Measurements from ENCODE around the gene GNB5. TPM values are rescaled to one million over a fixed set of nuclear protein-coding genes. Genes with fewer than 3 reads are reported as not detected.

Gene GNB5
- total and polyA plus RNA-seq, 2 of the 13 experiments (the other 11 are each of a cell fraction or from before 2014, with no cell fraction given) = 13.7 to 14.4 TPM

DNA sequence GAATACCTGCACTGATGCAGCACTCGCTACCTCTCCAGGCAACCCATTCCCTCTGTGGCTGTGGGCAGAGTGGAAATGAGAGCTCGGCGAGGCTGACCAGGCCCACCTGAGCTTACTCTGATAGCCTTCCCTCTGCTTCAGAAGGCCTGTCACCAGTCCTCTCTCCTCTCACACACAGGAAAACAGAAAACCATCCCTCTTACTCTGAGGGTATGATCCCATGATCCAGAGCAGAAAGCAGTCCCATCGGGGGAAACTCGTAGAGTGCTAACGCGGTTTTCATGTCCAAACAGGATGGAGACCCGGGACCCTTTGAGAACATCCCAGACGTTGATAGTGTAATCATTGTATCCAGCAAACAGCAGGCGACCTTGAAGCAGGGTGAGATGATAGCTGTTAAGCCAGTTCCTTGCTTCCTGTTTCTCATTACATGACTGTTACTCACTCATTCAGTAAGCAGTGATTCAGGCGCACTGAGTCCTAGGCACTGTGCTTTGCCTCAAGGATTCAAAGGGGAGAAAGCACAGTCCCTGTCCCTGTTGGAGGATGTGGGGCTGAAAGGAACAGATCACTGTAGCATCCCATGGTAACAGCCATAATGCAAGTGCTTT lies 66.8 kb downstream of the GNB5 start (continued):
- TF ChIP-seq AFF4 (CRISPR knock-in tag; IDR thresholded peaks at IDR 0.05) = no peak
- peak; percentile 73 for TF ChIP-seq ZBTB38 (CRISPR knock-in tag; IDR thresholded peaks at IDR 0.05)
- TF ChIP-seq FLYWCH1 (CRISPR knock-in tag; IDR thresholded peaks at IDR 0.05) = no peak
- peak; percentile 55 for TF ChIP-seq FOSL2 (CRISPR knock-in tag; IDR thresholded peaks at IDR 0.05)
- 0 out of 2 replicates have a peak, but pooled peaks have one; percentile 14 for TF ChIP-seq SAP130 (CRISPR knock-in tag; IDR thresholded peaks at IDR 0.05; ENCODE audit: low read depth)
- TF ChIP-seq HMG20A (CRISPR knock-in tag; IDR thresholded peaks at IDR 0.05; ENCODE audit: borderline replicate concordance) = peak; percentile 19; the same call in 1 of the 2 replicates
- TF ChIP-seq ARID5B (CRISPR knock-in tag; IDR thresholded peaks at IDR 0.05) = 0 out of 2 replicates have a peak, but pooled peaks have one; percentile 37
- no peak for TF ChIP-seq SMARCE1 (IDR thresholded peaks at IDR 0.05; ENCODE audit: borderline replicate concordance)
- TF ChIP-seq SOX13 (IDR thresholded peaks at IDR 0.05) = no peak
- peak in 1 of 2 experiments; percentile 21; a peak in 1 of 4 replicates for TF ChIP-seq SOX13 (CRISPR knock-in tag; conservative IDR thresholded peaks at IDR 0.05 in 1 of 2, IDR thresholded peaks at IDR 0.05 in 1 of 2)
- TF ChIP-seq ZBTB8A (CRISPR knock-in tag; IDR thresholded peaks at IDR 0.05; ENCODE audit: borderline replicate concordance, low read depth) = no peak
- TF ChIP-seq ELF3 (CRISPR knock-in tag; IDR thresholded peaks at IDR 0.05) = peak; percentile 66; the same call in 1 of the 2 replicates
- no peak for TF ChIP-seq ZFP36L1 (CRISPR knock-in tag; IDR thresholded peaks at IDR 0.05)
- TF ChIP-seq, protein P1, sequence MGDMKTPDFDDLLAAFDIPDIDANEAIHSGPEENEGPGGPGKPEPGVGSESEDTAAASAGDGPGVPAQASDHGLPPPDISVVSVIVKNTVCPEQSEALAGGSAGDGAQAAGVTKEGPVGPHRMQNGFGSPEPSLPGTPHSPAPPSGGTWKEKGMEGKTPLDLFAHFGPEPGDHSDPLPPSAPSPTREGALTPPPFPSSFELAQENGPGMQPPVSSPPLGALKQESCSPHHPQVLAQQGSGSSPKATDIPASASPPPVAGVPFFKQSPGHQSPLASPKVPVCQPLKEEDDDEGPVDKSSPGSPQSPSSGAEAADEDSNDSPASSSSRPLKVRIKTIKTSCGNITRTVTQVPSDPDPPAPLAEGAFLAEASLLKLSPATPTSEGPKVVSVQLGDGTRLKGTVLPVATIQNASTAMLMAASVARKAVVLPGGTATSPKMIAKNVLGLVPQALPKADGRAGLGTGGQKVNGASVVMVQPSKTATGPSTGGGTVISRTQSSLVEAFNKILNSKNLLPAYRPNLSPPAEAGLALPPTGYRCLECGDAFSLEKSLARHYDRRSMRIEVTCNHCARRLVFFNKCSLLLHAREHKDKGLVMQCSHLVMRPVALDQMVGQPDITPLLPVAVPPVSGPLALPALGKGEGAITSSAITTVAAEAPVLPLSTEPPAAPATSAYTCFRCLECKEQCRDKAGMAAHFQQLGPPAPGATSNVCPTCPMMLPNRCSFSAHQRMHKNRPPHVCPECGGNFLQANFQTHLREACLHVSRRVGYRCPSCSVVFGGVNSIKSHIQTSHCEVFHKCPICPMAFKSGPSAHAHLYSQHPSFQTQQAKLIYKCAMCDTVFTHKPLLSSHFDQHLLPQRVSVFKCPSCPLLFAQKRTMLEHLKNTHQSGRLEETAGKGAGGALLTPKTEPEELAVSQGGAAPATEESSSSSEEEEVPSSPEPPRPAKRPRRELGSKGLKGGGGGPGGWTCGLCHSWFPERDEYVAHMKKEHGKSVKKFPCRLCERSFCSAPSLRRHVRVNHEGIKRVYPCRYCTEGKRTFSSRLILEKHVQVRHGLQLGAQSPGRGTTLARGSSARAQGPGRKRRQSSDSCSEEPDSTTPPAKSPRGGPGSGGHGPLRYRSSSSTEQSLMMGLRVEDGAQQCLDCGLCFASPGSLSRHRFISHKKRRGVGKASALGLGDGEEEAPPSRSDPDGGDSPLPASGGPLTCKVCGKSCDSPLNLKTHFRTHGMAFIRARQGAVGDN (CRISPR knock-in tag; IDR thresholded peaks at IDR 0.05) = 0 out of 2 replicates have a peak, but pooled peaks have one; percentile 21
- peak; percentile 76; the same call in 1 of the 2 replicates for TF ChIP-seq ETV5 (CRISPR knock-in tag; IDR thresholded peaks at IDR 0.05; ENCODE audit: borderline replicate concordance)
- 0 out of 2 replicates have a peak, but pooled peaks have one; percentile 21 for TF ChIP-seq MED1 (CRISPR knock-in tag; IDR thresholded peaks at IDR 0.05)
- no peak for TF ChIP-seq PHB2 (IDR thresholded peaks at IDR 0.05; ENCODE audit: partially characterized antibody)

All from HepG2 (cell line).